ENCODE data around the gene KIF26B.
"Not testable (repeated sequence)": the region's sequence is repeated elsewhere in the genome, so short reads cannot be mapped to it uniquely, and the experiment has no call there.

The KIF26B gene

GRCh38 chr1:245693941-245694752, 539.4 kb downstream of the KIF26B start:
- TF ChIP-seq CTCF (IDR thresholded peaks at IDR 0.05; ENCODE audit: control insufficient read depth, insufficient read depth, low read depth, low read length, missing control alignments) = no peak
- H3K4me3 ChIP-seq (ENCODE audit: control insufficient read depth, low read depth, low read length) = no peak overlapping the region
- no peak for DNase-seq (ENCODE audit: low read depth)

GRCh38 chr1:245694753-245695195, 540.0 kb downstream of the KIF26B start:
- H3K4me3 ChIP-seq (ENCODE audit: control insufficient read depth, low read depth, low read length) = no peak overlapping the region
- DNase-seq (ENCODE audit: low read depth) = no peak
- TF ChIP-seq CTCF (IDR thresholded peaks at IDR 0.05; ENCODE audit: control insufficient read depth, insufficient read depth, low read depth, low read length, missing control alignments) = no peak

GRCh38 chr1:245695211-245695610, 540.4 kb downstream of the KIF26B start:
- H3K4me3 ChIP-seq (ENCODE audit: control insufficient read depth, low read depth, low read length) = no peak overlapping the region
- DNase-seq (ENCODE audit: low read depth) = no peak
- TF ChIP-seq CTCF (IDR thresholded peaks at IDR 0.05; ENCODE audit: control insufficient read depth, insufficient read depth, low read depth, low read length, missing control alignments) = no peak

- H3K4me3 ChIP-seq (ENCODE audit: control insufficient read depth, low read depth, low read length); DNase-seq (ENCODE audit: low read depth): not testable (repeated sequence)
Measured at GRCh38 chr1:245695701-245696100, 540.9 kb downstream of the KIF26B start.

- no peak for DNase-seq (ENCODE audit: low read depth)
- no peak overlapping the region for H3K4me3 ChIP-seq (ENCODE audit: control insufficient read depth, low read depth, low read length)
- no peak for TF ChIP-seq CTCF (IDR thresholded peaks at IDR 0.05; ENCODE audit: control insufficient read depth, insufficient read depth, low read depth, low read length, missing control alignments)
Measured at GRCh38 chr1:245698116-245698515, 543.3 kb downstream of the KIF26B start.

GRCh38 chr1:245698860-245699259, 544.1 kb downstream of the KIF26B start:
- no peak for DNase-seq (ENCODE audit: low read depth)
- no peak for TF ChIP-seq CTCF (IDR thresholded peaks at IDR 0.05; ENCODE audit: control insufficient read depth, insufficient read depth, low read depth, low read length, missing control alignments)
- no peak overlapping the region for H3K4me3 ChIP-seq (ENCODE audit: control insufficient read depth, low read depth, low read length)

- no peak overlapping the region for H3K4me3 ChIP-seq (ENCODE audit: control insufficient read depth, low read depth, low read length)
- TF ChIP-seq CTCF (IDR thresholded peaks at IDR 0.05; ENCODE audit: control insufficient read depth, insufficient read depth, low read depth, low read length, missing control alignments) = no peak
- no peak for DNase-seq (ENCODE audit: low read depth)
Measured at GRCh38 chr1:245700631-245701030, 545.8 kb downstream of the KIF26B start.

Data from AG09309 (cell line).